ENCODE results near the gene ALKBH5.

DNA sequence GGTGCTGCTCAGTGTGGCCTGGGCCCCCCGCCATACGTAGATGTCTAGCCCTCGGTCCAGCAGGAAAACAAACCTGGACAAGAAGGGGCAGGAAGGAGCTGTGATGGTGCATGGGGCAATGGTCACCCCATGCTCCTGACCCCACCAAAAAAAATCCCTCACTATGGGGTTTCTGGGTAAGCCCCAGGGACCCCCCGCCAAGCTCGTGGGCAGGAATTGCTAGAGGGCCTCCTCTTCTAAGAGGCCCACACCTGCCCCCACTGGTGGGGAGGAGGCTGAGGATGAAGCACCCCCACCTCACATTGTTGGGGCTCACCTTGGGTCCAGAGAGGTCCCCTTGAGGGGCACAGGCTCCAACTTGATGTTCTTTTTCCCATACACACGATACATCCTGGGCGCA, 65.2 kb downstream of the ALKBH5 start:
- TF ChIP-seq, protein P1, sequence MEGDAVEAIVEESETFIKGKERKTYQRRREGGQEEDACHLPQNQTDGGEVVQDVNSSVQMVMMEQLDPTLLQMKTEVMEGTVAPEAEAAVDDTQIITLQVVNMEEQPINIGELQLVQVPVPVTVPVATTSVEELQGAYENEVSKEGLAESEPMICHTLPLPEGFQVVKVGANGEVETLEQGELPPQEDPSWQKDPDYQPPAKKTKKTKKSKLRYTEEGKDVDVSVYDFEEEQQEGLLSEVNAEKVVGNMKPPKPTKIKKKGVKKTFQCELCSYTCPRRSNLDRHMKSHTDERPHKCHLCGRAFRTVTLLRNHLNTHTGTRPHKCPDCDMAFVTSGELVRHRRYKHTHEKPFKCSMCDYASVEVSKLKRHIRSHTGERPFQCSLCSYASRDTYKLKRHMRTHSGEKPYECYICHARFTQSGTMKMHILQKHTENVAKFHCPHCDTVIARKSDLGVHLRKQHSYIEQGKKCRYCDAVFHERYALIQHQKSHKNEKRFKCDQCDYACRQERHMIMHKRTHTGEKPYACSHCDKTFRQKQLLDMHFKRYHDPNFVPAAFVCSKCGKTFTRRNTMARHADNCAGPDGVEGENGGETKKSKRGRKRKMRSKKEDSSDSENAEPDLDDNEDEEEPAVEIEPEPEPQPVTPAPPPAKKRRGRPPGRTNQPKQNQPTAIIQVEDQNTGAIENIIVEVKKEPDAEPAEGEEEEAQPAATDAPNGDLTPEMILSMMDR (IDR thresholded peaks at IDR 0.05), result no peak
- TF ChIP-seq POLR2A (IDR thresholded peaks at IDR 0.05), result no peak
